B cell (primary cell): ENCODE results near the gene DENND1A. TPM values are rescaled to one million over a fixed set of nuclear protein-coding genes. Genes with fewer than 3 reads are reported as not detected.

Source experiments
- ATAC-seq: fragments of 200-7000 bp; cut with Tn5 transposase; one replicate; pipeline ENCODE4 v1.10.0; 2021; ENCODE audit warnings: low read depth, mild to moderate bottlenecking, moderate number of reproducible peaks, moderate library complexity
- CTCF ChIA-PET: fragments of 350-600 bp; sonication (Branson Sonifier 250); formaldehyde crosslinking; loops from one replicate; lab custom pipeline; 2021; ENCODE audit warnings: antibody characterized with exemption, inconsistent platforms; lab: Charles Lee
- POLR2A ChIA-PET: fragments of 350-600 bp; sonication (Branson Sonifier 250); formaldehyde crosslinking; loops from one replicate; lab custom pipeline; 2021; ENCODE audit warnings: antibody characterized with exemption; lab: Charles Lee
- DNase-seq: peaks from one replicate; pipeline ENCODE4 v3.0.0; 2013
- H2AFZ ChIP-seq: 2 replicates; pipeline ENCODE4 v1.6.1; 2012; ENCODE audit warnings: mild to moderate bottlenecking, low read depth, low read length; ENCODE audit not compliant: insufficient read depth, poor library complexity, severe bottlenecking
- H3K27ac ChIP-seq, 2 donors: 1 replicate in 1 of 2; 2 replicates in 1 of 2; pipeline ENCODE4 v1.5.1; 2012 to 2013; ENCODE audit warnings: low read length in 2 of 2, mild to moderate bottlenecking in 2 of 2, moderate library complexity in 1 of 2
- H3K27me3 ChIP-seq, 4 experiments: fragments of 200-600 bp in 1 of 4; sonication (generic) in 1 of 4; replicated peaks in 1 of 4; 1 replicate in 2 of 4; 2 replicates in 2 of 4; pipeline versions ENCODE4 v1.6.1 to v1.7.0; 2013 to 2016; ENCODE audit warnings: low read length in 3 of 4, mild to moderate bottlenecking in 2 of 4, mixed read lengths in 1 of 4, moderate library complexity in 1 of 4; ENCODE audit not compliant: insufficient read depth in 4 of 4, control insufficient read depth in 3 of 4; ENCODE audit errors: control extremely low read depth in 1 of 4
- H3K36me3 ChIP-seq, 2 experiments: replicated peaks in 1 of 2; 1 replicate in 1 of 2; 2 replicates in 1 of 2; pipeline versions ENCODE4 v1.6.1 to v1.7.1; 2013; ENCODE audit warnings: low read length in 1 of 2; ENCODE audit not compliant: insufficient read depth in 2 of 2, control insufficient read depth in 1 of 2; ENCODE audit errors: control extremely low read depth in 1 of 2, extremely low read depth in 1 of 2
- H3K4me1 ChIP-seq, 2 donors: fragments of 200-600 bp in 1 of 2; sonication (generic) in 1 of 2; 1 replicate in 1 of 2; 2 replicates in 1 of 2; pipeline versions ENCODE4 v1.5.1 to v1.6.1; 2013 to 2017; ENCODE audit warnings: low read length in 2 of 2; ENCODE audit not compliant: control insufficient read depth in 2 of 2, insufficient read depth in 2 of 2
- H3K4me2 ChIP-seq: replicated peaks from 2 replicates; pipeline ENCODE3; 2012; ENCODE audit warnings: mild to moderate bottlenecking, low read depth, low read length; ENCODE audit not compliant: poor library complexity, severe bottlenecking
- H3K4me3 ChIP-seq, 5 experiments: fragments of 200-600 bp in 1 of 5; sonication (generic) in 1 of 5; 1 replicate in 3 of 5; 2 replicates in 2 of 5; pipeline versions ENCODE4 v1.5.1 to v1.7.0; 2011 to 2016; ENCODE audit warnings: low read length in 4 of 5, mild to moderate bottlenecking in 4 of 5, low read depth in 2 of 5, control low read depth in 1 of 5, moderate library complexity in 1 of 5; ENCODE audit not compliant: insufficient read depth in 1 of 5; ENCODE audit errors: control extremely low read depth in 1 of 5, extremely low read depth in 1 of 5
- H3K79me2 ChIP-seq: fragments of 200-600 bp; sonication (generic); one replicate; pipeline ENCODE4 v1.6.0; 2016; ENCODE audit warnings: low read length; ENCODE audit not compliant: control insufficient read depth, insufficient read depth
- H3K9ac ChIP-seq: fragments of 200-600 bp; sonication (generic); 2 replicates; pipeline ENCODE4 v1.6.1; 2017; ENCODE audit warnings: mild to moderate bottlenecking, low read length, moderate library complexity
- H3K9me3 ChIP-seq, 3 donors: one replicate each; pipeline versions ENCODE4 v1.6.1 to v1.7.1; 2013; ENCODE audit warnings: low read length in 2 of 3; ENCODE audit not compliant: control insufficient read depth in 2 of 3, insufficient read depth in 1 of 3; ENCODE audit errors: control extremely low read depth in 1 of 3
- H4K20me1 ChIP-seq: 2 replicates; pipeline ENCODE4 v1.6.0; 2012; ENCODE audit warnings: mild to moderate bottlenecking, low read length; ENCODE audit not compliant: insufficient read depth, control insufficient read depth, poor library complexity, severe bottlenecking
- H3K27ac Mint-ChIP-seq: one replicate; pipeline ENCODE4 v1.8.0; 2021; ENCODE audit warnings: mixed read lengths
- H3K27me3 Mint-ChIP-seq: one replicate; pipeline ENCODE4 v1.8.0; 2021; ENCODE audit warnings: mixed read lengths
- H3K4me1 Mint-ChIP-seq: one replicate; pipeline ENCODE4 v1.8.0; 2021; ENCODE audit warnings: mixed read lengths
- H3K4me3 Mint-ChIP-seq: one replicate; pipeline ENCODE4 v1.8.0; 2021; ENCODE audit warnings: mixed read lengths
- H3K9me3 Mint-ChIP-seq: one replicate; pipeline ENCODE4 v1.8.0; 2022; ENCODE audit warnings: mixed read lengths; ENCODE audit not compliant: insufficient read depth
- CTCF ChIP-seq: fragments of 200-600 bp; IDR thresholded peaks from one replicate; pipeline ENCODE4 v1.8.0; 2022; ENCODE audit warnings: antibody characterized with exemption, mild to moderate bottlenecking
- EZH2 ChIP-seq: IDR thresholded peaks from 2 replicates; pipeline ENCODE4 v1.6.1; 2012; ENCODE audit warnings: borderline replicate concordance, low read depth, mild to moderate bottlenecking, moderate library complexity, low read length; ENCODE audit not compliant: insufficient read depth, poor library complexity, severe bottlenecking
- WGBS: methylation state at CpG from one replicate; pipeline ENCODE4 v1.1.5; 2013; ENCODE audit warnings: missing lambda C conversion rate; ENCODE audit not compliant: insufficient coverage; 5-methylcytosine and 5-hydroxymethylcytosine counted together
- intact Hi-C: fragments of 100-400 bp; cut with micrococcal nuclease; formaldehyde crosslinking; loops from one replicate; pipeline ENCODE4 v1.10.0; 2022
- polyA plus RNA-seq: library from polyadenylated mRNA; depleted of rRNA; stranded (reverse); fragments of >200 nt; gene quantifications from 2 replicates; pipeline ENCODE4 v1.2.3, GENCODE V29; 2012
- total RNA-seq, 2 donors: library from RNA; stranded (reverse); fragments of 120-200 nt in 1 of 2; gene quantifications; 1 replicate in 1 of 2; 2 replicates in 1 of 2; pipeline versions ENCODE4 v1.2.3 to v1.2.4, GENCODE V29; 2013 to 2022

The DENND1A gene
- total and polyA plus RNA-seq, 2 donors (not counting 1 experiment from before 2014, with no cell fraction given), result 10.8 to 26.0 TPM

GRCh38 chr9:123684393-123685149 is 245.4 kb downstream of the DENND1A start:
- peaks cover 46% of the 10 kb centered on the region for H3K4me1 Mint-ChIP-seq
- no peak overlapping the region for H3K4me3 Mint-ChIP-seq
- Histone ChIP-seq H4K20me1 (peaks cover 6% of the 10 kb centered on the region), H3K4me1 (peaks cover 28 to 33% of the 10 kb centered on the region in 2 donors), H3K36me3 (no peaks in the 10 kb centered on the region), H3K4me3 (no peak overlapping the region), H3K9me3 (peaks cover 0 to 6% (median 0%) of the 10 kb centered on the region in 3 donors), H3K27ac (peak overlapping the region in 1 of 2 donors; percentile 44), H3K9ac (peak overlapping the region; percentile 11), H3K4me2 (peak overlapping the region; percentile 36), H3K27me3 (no peaks in the 10 kb centered on the region), H2AFZ (no peak overlapping the region), H3K79me2 (no peaks in the 10 kb centered on the region)
- ChIA-PET CTCF (no interaction called here), POLR2A (interaction anchor here (0.5 to 0.6 kb wide), 2 partner anchors 552 to 591 kb away, joined by 3 to 10 read pairs; no protein-coding TSS in a partner anchor)
- peak overlapping the region; percentile 72 for H3K27ac Mint-ChIP-seq
- H3K27me3 Mint-ChIP-seq, result no peaks in the 10 kb centered on the region
- TF ChIP-seq EZH2, result no peak
- no peak for TF ChIP-seq CTCF
- intact Hi-C loops, result no loop called here
- peak; percentile 43 for DNase-seq
- ATAC-seq, result peak; percentile 56
- WGBS, result 60% methylated on average over 1 of the region's 2 CpGs
- no peaks in the 10 kb centered on the region for H3K9me3 Mint-ChIP-seq

DNA sequence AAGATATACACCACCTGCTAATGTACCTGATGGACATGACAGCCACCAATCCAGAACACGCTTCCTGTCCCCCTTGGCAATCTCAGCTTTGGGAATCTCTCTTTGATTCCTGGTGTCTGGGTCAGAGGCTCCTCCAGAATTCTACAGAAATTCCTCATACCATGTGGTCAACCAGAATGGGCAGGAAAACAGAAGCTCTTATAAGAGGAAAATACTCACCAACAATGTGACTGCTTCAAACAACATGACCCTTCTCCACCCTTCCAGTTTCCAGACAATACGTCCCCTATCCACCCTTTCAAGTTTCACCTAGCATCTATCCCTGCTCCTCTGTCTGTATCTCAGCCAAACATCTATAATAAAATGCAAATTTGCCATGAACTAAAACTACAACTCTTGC is 247.2 kb downstream of the DENND1A start:
- 86% methylated on average over 2 of the region's 2 CpGs for WGBS
- CTCF ChIA-PET, result interaction anchor here (1.3 kb wide), 1 partner anchor 9 kb away, joined by 3 read pairs; no protein-coding TSS in a partner anchor
- Mint-ChIP-seq H3K9me3 (no peaks in the 10 kb centered on the region), H3K4me1 (peaks cover 61% of the 10 kb centered on the region), H3K27me3 (no peaks in the 10 kb centered on the region), H3K27ac (peak overlapping the region; percentile 21), H3K4me3 (no peak overlapping the region)
- H3K4me1 ChIP-seq, result peaks cover 42 to 51% of the 10 kb centered on the region in 2 donors
- H4K20me1 ChIP-seq, result peaks cover 6% of the 10 kb centered on the region
- no peaks in the 10 kb centered on the region for H3K79me2 ChIP-seq
- no peak overlapping the region for H3K27ac ChIP-seq
- H3K9me3 ChIP-seq, result peaks cover 0 to 6% (median 0%) of the 10 kb centered on the region in 3 donors
- no peaks in the 10 kb centered on the region for H3K36me3 ChIP-seq
- POLR2A ChIA-PET, result no interaction called here
- ATAC-seq (no peak), DNase-seq (no peak)
- intact Hi-C loops, result no loop called here
- no peak overlapping the region for H3K9ac ChIP-seq
- H2AFZ ChIP-seq, result no peak overlapping the region
- H3K4me3 ChIP-seq, result no peak overlapping the region
- no peak for TF ChIP-seq EZH2
- TF ChIP-seq CTCF, result no peak
- no peaks in the 10 kb centered on the region for H3K27me3 ChIP-seq
- no peak overlapping the region for H3K4me2 ChIP-seq
